DMS53 treated with DMSO at 0.1 percent for 48 hours (cell line): ENCODE measurements around the gene EVC2.

Source experiments
- DNase-seq: peaks from one replicate; lab custom pipeline; 2025; ENCODE audit not compliant: unreplicated experiment; lab: John Stamatoyannopoulos, UW

EVC2 gene

GRCh38 chr4:5686338-5686737, 22.0 kb downstream of the EVC2 start:
- DNase-seq = no peak

- DNase-seq = no peak
Measured at GRCh38 chr4:5685296-5685695, 23.1 kb downstream of the EVC2 start.

- no peak for DNase-seq
Measured at GRCh38 chr4:5683566-5683965, 24.8 kb downstream of the EVC2 start.

GRCh38 chr4:5678977-5679376, 29.4 kb downstream of the EVC2 start:
- no peak for DNase-seq

GRCh38 chr4:5676763-5677162, 31.6 kb downstream of the EVC2 start:
- no peak for DNase-seq

- DNase-seq = no peak
Measured at GRCh38 chr4:5666741-5667140, 41.6 kb downstream of the EVC2 start.

GRCh38 chr4:5664778-5665177, 43.6 kb downstream of the EVC2 start:
- no peak for DNase-seq

- DNase-seq = no peak
Measured at GRCh38 chr4:5662555-5662954, 45.8 kb downstream of the EVC2 start.

- DNase-seq = no peak
Measured at GRCh38 chr4:5661237-5661636, 47.1 kb downstream of the EVC2 start.

GRCh38 chr4:5660185-5660584, 48.2 kb downstream of the EVC2 start:
- no peak for DNase-seq

GRCh38 chr4:5658974-5659373, 49.4 kb downstream of the EVC2 start:
- DNase-seq = no peak

GRCh38 chr4:5656415-5656814, 51.9 kb downstream of the EVC2 start:
- DNase-seq = no peak

- DNase-seq = no peak
Measured at GRCh38 chr4:5654791-5655190, 53.6 kb downstream of the EVC2 start.

GRCh38 chr4:5651089-5651488, 57.3 kb downstream of the EVC2 start:
- DNase-seq = no peak

GRCh38 chr4:5650040-5650439, 58.3 kb downstream of the EVC2 start:
- DNase-seq = no peak

GRCh38 chr4:5647351-5647750, 61.0 kb downstream of the EVC2 start:
- DNase-seq = no peak

- no peak for DNase-seq
Measured at GRCh38 chr4:5640096-5640495, 68.3 kb downstream of the EVC2 start.

GRCh38 chr4:5639556-5639955, 68.8 kb downstream of the EVC2 start:
- no peak for DNase-seq

- DNase-seq = no peak
Measured at GRCh38 chr4:5638976-5639375, 69.4 kb downstream of the EVC2 start.

GRCh38 chr4:5638316-5638715, 70.0 kb downstream of the EVC2 start:
- DNase-seq = no peak

- no peak for DNase-seq
Measured at GRCh38 chr4:5636766-5637670, 71.3 kb downstream of the EVC2 start.

GRCh38 chr4:5635826-5636195, 72.5 kb downstream of the EVC2 start:
- DNase-seq = no peak

- DNase-seq = no peak
Measured at GRCh38 chr4:5632571-5632970, 75.8 kb downstream of the EVC2 start.
